HCT116 (cell line): Measurements from ENCODE around the gene LAMC3. TPM values are rescaled to one million over a fixed set of nuclear protein-coding genes. Genes with fewer than 3 reads are reported as not detected.

ENCODE experiments used
- ATAC-seq: fragments of 200-7000 bp; cut with Tn5 transposase; 2 replicates; pipeline ENCODE4 v1.9.1; 2020; ENCODE audit warnings: mild to moderate bottlenecking, moderate library complexity
- BruUV-seq: library from RNA; stranded (reverse); fragments of 400-500 nt; replicated peaks from 2 replicates; lab custom pipeline; 2021; lab: Mats Ljungman, UMichigan
- CTCF ChIA-PET: fragments of 300-600 bp; sonication (Branson Sonifier 250); formaldehyde crosslinking; loops from one replicate; lab custom pipeline; 2021; ENCODE audit warnings: antibody characterized with exemption; lab: Charles Lee
- POLR2A ChIA-PET: fragments of 300-600, 350-600 bp; sonication (Branson Sonifier 250); formaldehyde crosslinking; loops from one replicate; lab custom pipeline; 2021; ENCODE audit warnings: antibody characterized with exemption; lab: Charles Lee
- RAD21 ChIA-PET, 2 experiments: fragments of 300-600 bp; sonication (Branson Sonifier 250); formaldehyde crosslinking; loops; one replicate each; lab custom pipeline; 2023; ENCODE audit warnings: low total read pairs in 2 of 2; ENCODE audit not compliant: uncharacterized antibody in 2 of 2, unreplicated experiment in 2 of 2, low non-redundant PET in 1 of 2; lab: Charles Lee
- DNase-seq: peaks from one replicate; pipeline ENCODE4 v3.0.0-alpha.2; 2010; ENCODE audit warnings: low read depth, low spot score
- H2AFZ ChIP-seq: fragments of 200-600 bp; shearing (Covaris generic), sonication (generic); 2 replicates; pipeline ENCODE4 v1.6.1; 2017; ENCODE audit warnings: low read depth, mixed run types, mixed read lengths, antibody characterized with exemption, low read length; ENCODE audit not compliant: poor library complexity, severe bottlenecking
- H3K27ac ChIP-seq: 2 replicates; pipeline ENCODE4 v1.5.1; 2012; ENCODE audit warnings: low read depth, low read length
- H3K27me3 ChIP-seq: fragments of 200-600 bp; sonication (generic); 2 replicates; pipeline ENCODE4 v1.6.1; 2016; ENCODE audit warnings: mixed run types, low read length, mixed read lengths; ENCODE audit not compliant: insufficient read depth
- H3K36me3 ChIP-seq, 2 experiments: fragments of 200-500 bp in 1 of 2; fragments of 200-600 bp in 1 of 2; sonication (Bioruptor generic) in 1 of 2; sonication (generic) in 1 of 2; 2 replicates each; pipeline versions ENCODE4 v1.5.1 to v1.6.1; 2014 to 2016; ENCODE audit warnings: low read length in 2 of 2, inconsistent platforms in 1 of 2, mixed read lengths in 1 of 2, mixed run types in 1 of 2; ENCODE audit not compliant: insufficient read depth in 2 of 2, control insufficient read depth in 1 of 2
- H3K4me1 ChIP-seq, 2 experiments: fragments of 200-600 bp in 1 of 2; sonication (generic) in 1 of 2; 2 replicates each; pipeline versions ENCODE4 v1.5.1 to v1.6.1; 2012 to 2017; ENCODE audit warnings: low read length in 2 of 2, inconsistent platforms in 1 of 2, mild to moderate bottlenecking in 1 of 2, mixed read lengths in 1 of 2, mixed run types in 1 of 2, moderate library complexity in 1 of 2; ENCODE audit not compliant: insufficient read depth in 2 of 2, control insufficient read depth in 1 of 2
- H3K4me2 ChIP-seq: fragments of 200-600 bp; sonication (generic); 2 replicates; pipeline ENCODE4 v1.6.1; 2017; ENCODE audit warnings: mixed run types, low read length, mixed read lengths
- H3K4me3 ChIP-seq, 2 experiments: fragments of 200-600 bp in 1 of 2; sonication (generic) in 1 of 2; replicated peaks in 1 of 2; 2 replicates each; pipeline ENCODE4 v1.5.1; 2011 to 2016; ENCODE audit warnings: low read length in 2 of 2, control low read depth in 1 of 2, low read depth in 1 of 2, mild to moderate bottlenecking in 1 of 2, mixed read lengths in 1 of 2, mixed run types in 1 of 2
- H3K79me2 ChIP-seq: fragments of 200-600 bp; sonication (generic); 2 replicates; pipeline ENCODE4 v1.6.1; 2017; ENCODE audit warnings: mild to moderate bottlenecking, mixed run types, low read length, moderate library complexity, mixed read lengths; ENCODE audit not compliant: insufficient read depth
- H3K9ac ChIP-seq: fragments of 200-600 bp; sonication (generic); 2 replicates; pipeline ENCODE4 v1.6.1; 2016; ENCODE audit warnings: low read length, mixed read lengths
- H3K9me2 ChIP-seq: fragments of 200-600 bp; sonication (generic), shearing (Covaris generic); 2 replicates; pipeline ENCODE4 v1.6.1; 2017; ENCODE audit warnings: mixed run types, mild to moderate bottlenecking, moderate library complexity; ENCODE audit not compliant: insufficient read depth
- H3K9me3 ChIP-seq, 2 experiments: fragments of 200-500 bp in 1 of 2; fragments of 200-600 bp in 1 of 2; sonication (Bioruptor generic) in 1 of 2; sonication (generic) in 1 of 2; 2 replicates each; pipeline ENCODE4 v1.6.1; 2014 to 2017; ENCODE audit warnings: low read length in 2 of 2, mixed read lengths in 2 of 2, inconsistent platforms in 1 of 2, low read depth in 1 of 2, mild to moderate bottlenecking in 1 of 2, mixed run types in 1 of 2, moderate library complexity in 1 of 2; ENCODE audit not compliant: control insufficient read depth in 1 of 2, insufficient read depth in 1 of 2
- H4K20me1 ChIP-seq: fragments of 200-600 bp; sonication (generic), shearing (Covaris generic); 2 replicates; pipeline ENCODE4 v1.6.1; 2017; ENCODE audit warnings: mixed run types, mild to moderate bottlenecking, moderate library complexity; ENCODE audit not compliant: insufficient read depth
- ATF3 ChIP-seq: IDR thresholded peaks from 2 replicates; pipeline ENCODE4 v1.6.1; 2012
- CBX3 ChIP-seq: IDR thresholded peaks from 2 replicates; pipeline ENCODE4 v1.6.1; 2012; ENCODE audit warnings: low read depth
- CEBPB ChIP-seq: IDR thresholded peaks from 2 replicates; pipeline ENCODE4 v1.6.1; 2012; ENCODE audit warnings: low read depth
- CTCF ChIP-seq, 3 experiments: fragments of 200-600 bp in 1 of 3; sonication (generic) in 1 of 3; IDR thresholded peaks in 2 of 3; conservative IDR thresholded peaks in 1 of 3; 2 replicates each; pipeline ENCODE4 v1.5.1; 2012 to 2017; ENCODE audit warnings: low read depth in 2 of 3, low read length in 2 of 3, antibody characterized with exemption in 1 of 3, borderline replicate concordance in 1 of 3, control low read depth in 1 of 3, mild to moderate bottlenecking in 1 of 3, mixed read lengths in 1 of 3, mixed run types in 1 of 3, moderate library complexity in 1 of 3; ENCODE audit not compliant: insufficient read depth in 1 of 3
- EZH2 ChIP-seq: fragments of 200-600 bp; sonication (generic); IDR thresholded peaks from 2 replicates; pipeline ENCODE4 v1.6.1; 2017; ENCODE audit warnings: antibody characterized with exemption, mixed run types
- EZH2phosphoT487 ChIP-seq: fragments of 200-600 bp; IDR thresholded peaks from 2 replicates; pipeline ENCODE4 v1.6.1; 2018; ENCODE audit warnings: antibody characterized with exemption, borderline replicate concordance
- FOSL1 ChIP-seq: IDR thresholded peaks from 2 replicates; pipeline ENCODE4 v1.6.1; 2012; ENCODE audit warnings: low read depth
- JUND ChIP-seq: IDR thresholded peaks from 2 replicates; pipeline ENCODE4 v1.6.1; 2012
- MAX ChIP-seq: IDR thresholded peaks from 2 replicates; pipeline ENCODE4 v1.6.1; 2012
- POLR2A ChIP-seq: IDR thresholded peaks from 2 replicates; pipeline ENCODE4 v1.7.0; 2011; ENCODE audit warnings: borderline replicate concordance; ENCODE audit not compliant: insufficient read depth, insufficient read length; ENCODE audit errors: extremely low read depth
- POLR2AphosphoS5 ChIP-seq: IDR thresholded peaks from 2 replicates; pipeline ENCODE4 v1.6.1; 2011; ENCODE audit warnings: mild to moderate bottlenecking, low read depth, low read length, moderate library complexity
- RAD21 ChIP-seq: IDR thresholded peaks from 2 replicates; pipeline ENCODE4 v1.6.1; 2012; ENCODE audit warnings: low read depth, mild to moderate bottlenecking
- REST ChIP-seq: IDR thresholded peaks from 2 replicates; pipeline ENCODE4 v1.6.1; 2012; ENCODE audit warnings: low read depth
- SIN3A ChIP-seq: IDR thresholded peaks from 2 replicates; pipeline ENCODE4 v1.6.1; 2012; ENCODE audit warnings: low read depth
- SP1 ChIP-seq: IDR thresholded peaks from 2 replicates; pipeline ENCODE4 v1.6.1; 2012; ENCODE audit warnings: low read depth
- TCF7L2 ChIP-seq: IDR thresholded peaks from 2 replicates; pipeline ENCODE4 v1.7.0; 2011; ENCODE audit warnings: borderline replicate concordance, inconsistent platforms; ENCODE audit not compliant: insufficient read depth, insufficient read length; ENCODE audit errors: extremely low read depth
- YY1 ChIP-seq: IDR thresholded peaks from 2 replicates; pipeline ENCODE4 v1.6.1; 2011; ENCODE audit warnings: low read length, low read depth, moderate library complexity, mild to moderate bottlenecking; ENCODE audit not compliant: insufficient replicate concordance; ENCODE audit errors: extremely low read depth
- ZBTB33 ChIP-seq: IDR thresholded peaks from 2 replicates; pipeline ENCODE4 v1.6.1; 2011; ENCODE audit warnings: mild to moderate bottlenecking, low read length, moderate library complexity; ENCODE audit not compliant: insufficient replicate concordance; ENCODE audit errors: extremely low read depth
- ZFX ChIP-seq: fragments of 450-650 bp; IDR thresholded peaks from 2 replicates; pipeline ENCODE4 v1.6.1; 2017
- ZNF274 ChIP-seq: fragments of 200-500 bp; sonication (Bioruptor generic); IDR thresholded peaks from 2 replicates; pipeline ENCODE4 v1.6.1; 2014; ENCODE audit warnings: mild to moderate bottlenecking, low read depth, low read length, inconsistent platforms
- intact Hi-C: fragments of 100-400 bp; cut with micrococcal nuclease; formaldehyde crosslinking; loops from 2 replicates; pipeline ENCODE4 v1.10.0; 2022
- total RNA-seq: library from RNA; stranded (reverse); gene quantifications from one replicate; pipeline ENCODE4 v1.2.1, GENCODE V29; 2021; ENCODE audit not compliant: unreplicated experiment

The LAMC3 gene
- total RNA-seq, 1 experiment from 2014 or later, result 7.7 TPM

- no TSS peak for BruUV-seq
- Histone ChIP-seq H3K4me2 (no peak overlapping the region), H4K20me1 (no peaks in the 10 kb centered on the region), H2AFZ (no peak overlapping the region), H3K4me1 (no peaks in the 10 kb centered on the region), H3K9me3 (no peaks in the 10 kb centered on the region), H3K4me3 (no peak overlapping the region), H3K79me2 (no peaks in the 10 kb centered on the region), H3K36me3 (no peaks in the 10 kb centered on the region), H3K9me2 (no peaks in the 10 kb centered on the region), H3K27me3 (no peaks in the 10 kb centered on the region), H3K9ac (no peak overlapping the region), H3K27ac (no peak overlapping the region)
- ATAC-seq (no peak), DNase-seq (no peak)
- ChIA-PET CTCF (no interaction called here), POLR2A (no interaction called here), RAD21 (no interaction called here)
- intact Hi-C loops, result no loop called here
- no peak for TF ChIP-seq FOSL1
- no peak for TF ChIP-seq CEBPB
- TF ChIP-seq RAD21, result no peak
- TF ChIP-seq CBX3, result no peak
- TF ChIP-seq YY1, result no peak
- TF ChIP-seq SP1, result no peak
- no peak for TF ChIP-seq CTCF (IDR thresholded peaks at IDR 0.05 in 2 of 3, conservative IDR thresholded peaks at IDR 0.05 in 1 of 3; ENCODE audit: borderline replicate concordance in 1 of 3, insufficient read depth in 1 of 3, low read depth in 2 of 3, low read length in 2 of 3)
- TF ChIP-seq MAX, result no peak
- TF ChIP-seq ZFX, result no peak
- TF ChIP-seq TCF7L2, result no peak
- no peak for TF ChIP-seq SIN3A
- no peak for TF ChIP-seq ATF3
- TF ChIP-seq ZBTB33, result no peak
- no peak for TF ChIP-seq EZH2
- no peak for TF ChIP-seq EZH2phosphoT487
- TF ChIP-seq REST, result no peak
- no peak for TF ChIP-seq POLR2A
- no peak for TF ChIP-seq POLR2AphosphoS5
- TF ChIP-seq JUND, result no peak
- no peak for TF ChIP-seq ZNF274
These were observed 59.3 kb downstream of the LAMC3 start for GRCh38 chr9:131068076-131068816.
